Kidney (tissue), 14 donors: ENCODE data around the gene TRMT1. TPM values are rescaled to one million over a fixed set of nuclear protein-coding genes. Genes with fewer than 3 reads are reported as not detected.

Experiments used
- DNase-seq, 5 donors: peaks; one replicate each; pipeline ENCODE4 v3.0.0-alpha.2; 2013 to 2020
- FAIRE-seq: peaks from 2 replicates; lab custom pipeline; 2012; peaks lifted over from hg19 to GRCh38; lab: Jason Lieb, UNC
- H3K27ac ChIP-seq, 2 donors: one replicate each; pipeline ENCODE4 v1.7.0; 2013; ENCODE audit warnings: low read depth in 2 of 2, low read length in 2 of 2, inconsistent platforms in 1 of 2
- H3K27me3 ChIP-seq: one replicate; pipeline ENCODE4 v1.7.1; 2013; ENCODE audit warnings: low read length, inconsistent platforms; ENCODE audit not compliant: control insufficient read depth, insufficient read depth
- H3K36me3 ChIP-seq, 3 donors: one replicate each; pipeline versions ENCODE4 v1.7.0 to v1.7.1; 2013; ENCODE audit warnings: low read length in 3 of 3, control low read depth in 1 of 3, inconsistent platforms in 1 of 3; ENCODE audit not compliant: insufficient read depth in 3 of 3, control insufficient read depth in 2 of 3
- H3K4me1 ChIP-seq, 3 donors: one replicate each; pipeline versions ENCODE4 v1.7.0 to v1.7.1; 2013; ENCODE audit warnings: low read length in 3 of 3, inconsistent platforms in 1 of 3, low read depth in 1 of 3; ENCODE audit not compliant: control insufficient read depth in 2 of 3, insufficient read depth in 2 of 3
- H3K4me3 ChIP-seq, 3 donors: one replicate each; pipeline versions ENCODE4 v1.7.0 to v1.8.1; 2013; ENCODE audit warnings: low read length in 3 of 3, control low read depth in 1 of 3, inconsistent platforms in 1 of 3
- H3K9ac ChIP-seq, 3 donors: one replicate each; pipeline versions ENCODE4 v1.7.0 to v1.7.1; 2013; ENCODE audit warnings: low read length in 3 of 3, control low read depth in 1 of 3, inconsistent platforms in 1 of 3
- H3K9me3 ChIP-seq, 3 donors: one replicate each; pipeline versions ENCODE4 v1.7.0 to v1.7.1; 2013; ENCODE audit warnings: low read length in 3 of 3, control low read depth in 1 of 3, inconsistent platforms in 1 of 3; ENCODE audit not compliant: control insufficient read depth in 2 of 3, insufficient read depth in 1 of 3
- intact Hi-C: fragments of 100-400 bp; cut with DNase I; formaldehyde crosslinking; loops from one replicate; pipeline ENCODE4 v1.11.1; 2022
- polyA plus RNA-seq: library from polyadenylated mRNA; stranded (reverse); fragments of 350-450 nt; fragmentation: Illumina TruSeq; extraction: RNeasy Lipid Tissue Mini Kit (QIAGEN cat#74804); gene quantifications from one replicate; pipeline ENCODE4 v1.2.3, GENCODE V29; 2014; ENCODE audit warnings: low read depth, low replicate concordance; ENCODE audit not compliant: insufficient read depth
- total RNA-seq: library from RNA; stranded (reverse); fragmentation: NEBNext Ultra II Directional; extraction: Animal tissue kit (Norgen Biotek cat#: 25700); gene quantifications from one replicate; pipeline ENCODE4 v1.2.1, GENCODE V29; 2021
- TF ChIP-seq, protein P1 (sequence below): IDR thresholded peaks from 3 replicates; pipeline ENCODE4 v1.5.1; 2012; ENCODE audit warnings: mild to moderate bottlenecking, moderate library complexity, borderline replicate concordance; ENCODE audit not compliant: insufficient read depth; ENCODE audit errors: extremely low read depth
- donor health status: control.
- donor health status: control.
- donor health status: control.
- donor health status: control.
- donor health status: control.
- donor health status: DM: yes; HTN: yes; CAD: no.
- donor health status: Normal renal cell carcinoma (clear cell type).

TRMT1 gene
- total and polyA plus RNA-seq, 2 donors from 2014 or later, result 22.7 to 40.0 TPM

DNA sequence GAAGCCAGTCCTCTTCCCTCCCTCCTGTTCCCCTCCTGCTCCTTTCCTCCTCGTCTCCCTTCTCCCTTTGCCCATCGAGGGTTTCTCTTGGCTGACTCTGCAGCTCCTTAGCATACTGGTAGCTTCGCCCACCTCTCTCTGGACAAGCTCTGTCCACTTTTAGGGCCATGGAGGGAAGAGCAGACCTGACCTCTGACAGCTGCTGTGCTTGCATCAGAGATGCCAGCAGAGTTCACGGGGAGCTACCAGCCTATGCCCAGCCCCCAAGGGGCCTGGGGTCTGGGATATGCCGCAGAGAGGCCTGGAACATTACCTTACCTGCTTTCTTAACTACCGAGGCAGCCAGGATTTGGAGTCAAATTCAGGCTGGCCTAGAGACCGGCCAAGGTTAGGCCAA is 33.5 kb downstream of the TRMT1 start:
- Histone ChIP-seq H3K27ac (no peak overlapping the region), H3K36me3 (no peaks in the 10 kb centered on the region), H3K4me3 (no peak overlapping the region), H3K9ac (no peak overlapping the region), H3K9me3 (no peaks in the 10 kb centered on the region), H3K4me1 (peaks cover 0 to 8% (median 0%) of the 10 kb centered on the region in 3 donors), H3K27me3 (no peaks in the 10 kb centered on the region)
- DNase-seq (no peak), FAIRE-seq (no peak)
- intact Hi-C loops, result no loop called here
- TF ChIP-seq, protein P1, sequence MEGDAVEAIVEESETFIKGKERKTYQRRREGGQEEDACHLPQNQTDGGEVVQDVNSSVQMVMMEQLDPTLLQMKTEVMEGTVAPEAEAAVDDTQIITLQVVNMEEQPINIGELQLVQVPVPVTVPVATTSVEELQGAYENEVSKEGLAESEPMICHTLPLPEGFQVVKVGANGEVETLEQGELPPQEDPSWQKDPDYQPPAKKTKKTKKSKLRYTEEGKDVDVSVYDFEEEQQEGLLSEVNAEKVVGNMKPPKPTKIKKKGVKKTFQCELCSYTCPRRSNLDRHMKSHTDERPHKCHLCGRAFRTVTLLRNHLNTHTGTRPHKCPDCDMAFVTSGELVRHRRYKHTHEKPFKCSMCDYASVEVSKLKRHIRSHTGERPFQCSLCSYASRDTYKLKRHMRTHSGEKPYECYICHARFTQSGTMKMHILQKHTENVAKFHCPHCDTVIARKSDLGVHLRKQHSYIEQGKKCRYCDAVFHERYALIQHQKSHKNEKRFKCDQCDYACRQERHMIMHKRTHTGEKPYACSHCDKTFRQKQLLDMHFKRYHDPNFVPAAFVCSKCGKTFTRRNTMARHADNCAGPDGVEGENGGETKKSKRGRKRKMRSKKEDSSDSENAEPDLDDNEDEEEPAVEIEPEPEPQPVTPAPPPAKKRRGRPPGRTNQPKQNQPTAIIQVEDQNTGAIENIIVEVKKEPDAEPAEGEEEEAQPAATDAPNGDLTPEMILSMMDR, result no peak

DNA sequence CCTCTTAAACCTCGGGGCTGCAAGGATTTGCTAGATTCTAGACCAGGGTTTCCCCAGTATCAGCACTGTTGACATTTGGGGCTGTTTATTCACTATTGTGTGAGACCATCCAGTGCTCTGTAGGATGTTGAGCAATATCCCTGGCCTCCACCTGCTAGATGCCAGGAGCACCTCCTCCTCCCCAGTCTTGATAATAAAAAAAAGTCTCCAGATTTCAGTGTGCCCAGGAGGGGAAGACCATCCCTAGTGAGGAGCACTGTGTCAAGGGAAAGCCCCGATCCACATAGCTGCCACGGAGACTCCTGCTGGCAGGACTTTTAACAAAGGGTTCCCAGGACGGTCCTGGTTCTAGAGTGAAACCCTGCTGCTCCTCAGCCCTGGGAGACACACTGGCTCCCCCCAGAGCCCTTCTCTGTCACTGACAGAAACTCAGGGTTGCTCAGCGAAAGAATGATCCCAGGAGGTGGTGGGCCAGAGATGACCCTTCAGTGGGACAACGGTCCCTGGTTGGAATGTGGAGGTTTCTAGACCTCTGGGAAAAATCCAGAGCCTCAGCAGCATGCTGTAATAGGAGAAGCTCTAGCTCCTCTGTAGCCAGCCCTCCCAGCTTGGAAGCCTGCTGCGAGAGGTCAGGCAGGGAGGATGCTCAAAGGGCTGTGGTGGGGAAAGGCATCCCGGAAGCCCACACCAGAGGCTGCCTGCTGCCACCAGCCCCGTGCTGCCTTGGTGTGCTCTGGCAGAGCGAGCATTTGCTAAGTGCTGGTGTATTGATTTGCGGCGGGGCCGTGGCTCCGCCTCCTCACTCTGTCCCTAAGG is 34.1 kb downstream of the TRMT1 start:
- peaks cover 0 to 8% (median 0%) of the 10 kb centered on the region in 3 donors for H3K4me1 ChIP-seq
- FAIRE-seq, result no peak
- no peak overlapping the region for H3K9ac ChIP-seq

DNA sequence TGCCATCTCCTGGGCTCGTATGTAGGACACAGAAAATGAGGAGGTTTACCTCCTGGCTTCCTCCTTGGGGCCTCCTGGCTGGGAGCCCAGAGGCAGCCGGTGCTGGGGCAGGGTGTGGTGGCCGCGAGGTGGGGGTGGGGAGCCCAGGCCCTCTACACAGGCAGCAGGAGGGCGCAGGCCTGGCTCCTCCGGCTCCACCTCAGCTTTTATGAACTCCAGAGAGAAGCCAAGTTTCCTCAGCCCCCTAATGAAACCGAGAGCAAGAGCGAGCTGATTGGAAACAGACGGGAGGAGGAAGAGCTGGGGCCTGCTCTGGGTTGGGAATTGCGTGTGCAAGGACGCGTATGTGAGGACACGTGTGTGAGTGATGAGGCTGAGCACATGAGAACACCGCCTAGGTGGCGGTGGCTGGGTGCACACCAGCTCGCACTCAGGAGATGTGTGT is 37.0 kb downstream of the TRMT1 start:
- no peak overlapping the region for H3K27ac ChIP-seq
- no peaks in the 10 kb centered on the region for H3K36me3 ChIP-seq
- FAIRE-seq (no peak), DNase-seq (peak in 2 of 5 donors; percentile 49 to 66)
- H3K9me3 ChIP-seq, result no peaks in the 10 kb centered on the region
- intact Hi-C loops, result no loop called here
- TF ChIP-seq, protein P1, result no peak
- no peaks in the 10 kb centered on the region for H3K27me3 ChIP-seq
- H3K9ac ChIP-seq, result no peak overlapping the region
- peaks cover 0 to 4% (median 0%) of the 10 kb centered on the region in 3 donors for H3K4me1 ChIP-seq
- no peak overlapping the region for H3K4me3 ChIP-seq

More for the DNA sequence above, 34.1 kb downstream of the TRMT1 start:
- intact Hi-C loops, result no loop called here
- no peaks in the 10 kb centered on the region for H3K27me3 ChIP-seq
- TF ChIP-seq, protein P1, result peak; percentile 10
- H3K4me3 ChIP-seq, result no peak overlapping the region
- peak in 4 of 5 donors; percentile 75 for DNase-seq
- no peak overlapping the region for H3K27ac ChIP-seq
- no peaks in the 10 kb centered on the region for H3K9me3 ChIP-seq
- H3K36me3 ChIP-seq, result no peaks in the 10 kb centered on the region
